ENCODE results near the gene PNLIPRP2.

- TF ChIP-seq, protein P1, sequence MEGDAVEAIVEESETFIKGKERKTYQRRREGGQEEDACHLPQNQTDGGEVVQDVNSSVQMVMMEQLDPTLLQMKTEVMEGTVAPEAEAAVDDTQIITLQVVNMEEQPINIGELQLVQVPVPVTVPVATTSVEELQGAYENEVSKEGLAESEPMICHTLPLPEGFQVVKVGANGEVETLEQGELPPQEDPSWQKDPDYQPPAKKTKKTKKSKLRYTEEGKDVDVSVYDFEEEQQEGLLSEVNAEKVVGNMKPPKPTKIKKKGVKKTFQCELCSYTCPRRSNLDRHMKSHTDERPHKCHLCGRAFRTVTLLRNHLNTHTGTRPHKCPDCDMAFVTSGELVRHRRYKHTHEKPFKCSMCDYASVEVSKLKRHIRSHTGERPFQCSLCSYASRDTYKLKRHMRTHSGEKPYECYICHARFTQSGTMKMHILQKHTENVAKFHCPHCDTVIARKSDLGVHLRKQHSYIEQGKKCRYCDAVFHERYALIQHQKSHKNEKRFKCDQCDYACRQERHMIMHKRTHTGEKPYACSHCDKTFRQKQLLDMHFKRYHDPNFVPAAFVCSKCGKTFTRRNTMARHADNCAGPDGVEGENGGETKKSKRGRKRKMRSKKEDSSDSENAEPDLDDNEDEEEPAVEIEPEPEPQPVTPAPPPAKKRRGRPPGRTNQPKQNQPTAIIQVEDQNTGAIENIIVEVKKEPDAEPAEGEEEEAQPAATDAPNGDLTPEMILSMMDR (IDR thresholded peaks at IDR 0.05) = no peak
- TF ChIP-seq POLR2A (IDR thresholded peaks at IDR 0.05) = no peak
These were observed 49.3 kb downstream of the PNLIPRP2 start for GRCh38 chr10:116669832-116670644.

Data from esophagus squamous epithelium (tissue), 4 donors.